ENCODE results near the gene STXBP4.

STXBP4 gene

GRCh38 chr17:55166506-55166905 is 197.9 kb downstream of the STXBP4 start:
- TF ChIP-seq TAF1 (IDR thresholded peaks at IDR 0.05; ENCODE audit: borderline replicate concordance, insufficient read depth, low read length) = no peak
- no peak for TF ChIP-seq FOXP2 (optimal IDR thresholded peaks at IDR 0.05; ENCODE audit: borderline replicate concordance, extremely low read depth, extremely low read length, insufficient read depth)
- no peak for TF ChIP-seq POLR2AphosphoS5 (IDR thresholded peaks at IDR 0.05; ENCODE audit: low read depth, low read length)
- TF ChIP-seq, protein P1, sequence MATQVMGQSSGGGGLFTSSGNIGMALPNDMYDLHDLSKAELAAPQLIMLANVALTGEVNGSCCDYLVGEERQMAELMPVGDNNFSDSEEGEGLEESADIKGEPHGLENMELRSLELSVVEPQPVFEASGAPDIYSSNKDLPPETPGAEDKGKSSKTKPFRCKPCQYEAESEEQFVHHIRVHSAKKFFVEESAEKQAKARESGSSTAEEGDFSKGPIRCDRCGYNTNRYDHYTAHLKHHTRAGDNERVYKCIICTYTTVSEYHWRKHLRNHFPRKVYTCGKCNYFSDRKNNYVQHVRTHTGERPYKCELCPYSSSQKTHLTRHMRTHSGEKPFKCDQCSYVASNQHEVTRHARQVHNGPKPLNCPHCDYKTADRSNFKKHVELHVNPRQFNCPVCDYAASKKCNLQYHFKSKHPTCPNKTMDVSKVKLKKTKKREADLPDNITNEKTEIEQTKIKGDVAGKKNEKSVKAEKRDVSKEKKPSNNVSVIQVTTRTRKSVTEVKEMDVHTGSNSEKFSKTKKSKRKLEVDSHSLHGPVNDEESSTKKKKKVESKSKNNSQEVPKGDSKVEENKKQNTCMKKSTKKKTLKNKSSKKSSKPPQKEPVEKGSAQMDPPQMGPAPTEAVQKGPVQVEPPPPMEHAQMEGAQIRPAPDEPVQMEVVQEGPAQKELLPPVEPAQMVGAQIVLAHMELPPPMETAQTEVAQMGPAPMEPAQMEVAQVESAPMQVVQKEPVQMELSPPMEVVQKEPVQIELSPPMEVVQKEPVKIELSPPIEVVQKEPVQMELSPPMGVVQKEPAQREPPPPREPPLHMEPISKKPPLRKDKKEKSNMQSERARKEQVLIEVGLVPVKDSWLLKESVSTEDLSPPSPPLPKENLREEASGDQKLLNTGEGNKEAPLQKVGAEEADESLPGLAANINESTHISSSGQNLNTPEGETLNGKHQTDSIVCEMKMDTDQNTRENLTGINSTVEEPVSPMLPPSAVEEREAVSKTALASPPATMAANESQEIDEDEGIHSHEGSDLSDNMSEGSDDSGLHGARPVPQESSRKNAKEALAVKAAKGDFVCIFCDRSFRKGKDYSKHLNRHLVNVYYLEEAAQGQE (IDR thresholded peaks at IDR 0.05; ENCODE audit: insufficient read depth in 1 of 2, low read depth in 2 of 2, low read length in 2 of 2) = no peak
- no peak for TF ChIP-seq SIN3A (IDR thresholded peaks at IDR 0.05; ENCODE audit: borderline replicate concordance, insufficient read depth, low read length)

DNA sequence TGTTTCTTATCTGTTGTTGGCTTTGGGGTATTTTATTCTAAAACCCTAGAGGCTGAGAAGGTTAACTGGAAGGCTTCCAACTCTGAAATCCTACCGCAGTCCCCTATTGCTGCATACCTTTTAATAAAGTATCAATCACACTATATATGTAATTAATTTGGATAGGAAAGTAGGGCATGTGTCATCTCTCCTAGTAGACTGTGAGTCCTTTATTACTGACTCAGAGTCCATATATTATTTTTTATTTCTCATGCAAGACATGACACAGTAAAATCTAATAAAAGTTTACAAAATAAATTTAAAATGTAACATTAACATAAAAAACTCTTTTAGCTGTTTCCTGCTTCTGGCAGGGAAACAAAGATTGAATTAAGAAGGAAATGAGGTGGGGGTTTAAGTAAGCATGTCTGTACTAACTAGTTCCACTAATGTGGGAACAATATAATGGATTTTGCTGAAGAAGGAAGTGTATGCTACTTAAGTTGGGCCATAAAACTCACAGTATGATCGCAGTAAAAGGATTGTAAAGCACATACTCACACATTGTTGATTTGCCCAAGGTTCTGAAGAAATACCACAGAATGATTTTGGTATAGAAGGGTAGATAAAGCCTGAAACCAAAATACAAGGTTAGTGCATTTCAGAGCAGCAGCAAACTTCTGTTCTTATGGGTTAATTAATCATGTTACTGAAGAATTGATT is 198.6 kb downstream of the STXBP4 start:
- TF ChIP-seq, protein P1 (IDR thresholded peaks at IDR 0.05; ENCODE audit: insufficient read depth in 1 of 2, low read depth in 2 of 2, low read length in 2 of 2) = no peak
- TF ChIP-seq POLR2AphosphoS5 (IDR thresholded peaks at IDR 0.05; ENCODE audit: low read depth, low read length) = no peak
- TF ChIP-seq SIN3A (IDR thresholded peaks at IDR 0.05; ENCODE audit: borderline replicate concordance, insufficient read depth, low read length) = no peak
- TF ChIP-seq FOXP2 (optimal IDR thresholded peaks at IDR 0.05; ENCODE audit: borderline replicate concordance, extremely low read depth, extremely low read length, insufficient read depth) = no peak
- TF ChIP-seq TAF1 (IDR thresholded peaks at IDR 0.05; ENCODE audit: borderline replicate concordance, insufficient read depth, low read length) = no peak

GRCh38 chr17:55168958-55169687 is 200.6 kb downstream of the STXBP4 start:
- TF ChIP-seq, protein P1 (IDR thresholded peaks at IDR 0.05; ENCODE audit: insufficient read depth in 1 of 2, low read depth in 2 of 2, low read length in 2 of 2) = no peak
- TF ChIP-seq FOXP2 (optimal IDR thresholded peaks at IDR 0.05; ENCODE audit: borderline replicate concordance, extremely low read depth, extremely low read length, insufficient read depth) (no peak), SIN3A (IDR thresholded peaks at IDR 0.05; ENCODE audit: borderline replicate concordance, insufficient read depth, low read length) (no peak), POLR2AphosphoS5 (IDR thresholded peaks at IDR 0.05; ENCODE audit: low read depth, low read length) (no peak)

- no peak for TF ChIP-seq FOXP2 (optimal IDR thresholded peaks at IDR 0.05; ENCODE audit: borderline replicate concordance, extremely low read depth, extremely low read length, insufficient read depth)
- TF ChIP-seq TAF1 (IDR thresholded peaks at IDR 0.05; ENCODE audit: borderline replicate concordance, insufficient read depth, low read length) = no peak
- TF ChIP-seq, protein P1 (IDR thresholded peaks at IDR 0.05; ENCODE audit: insufficient read depth in 1 of 2, low read depth in 2 of 2, low read length in 2 of 2) = no peak
- TF ChIP-seq POLR2AphosphoS5 (IDR thresholded peaks at IDR 0.05; ENCODE audit: low read depth, low read length) = no peak
- no peak for TF ChIP-seq SIN3A (IDR thresholded peaks at IDR 0.05; ENCODE audit: borderline replicate concordance, insufficient read depth, low read length)
Observed at GRCh38 chr17:55171634-55172328, 203.2 kb downstream of the STXBP4 start.
